ENCODE data around the gene DEFB119. TPM values are rescaled to one million over a fixed set of nuclear protein-coding genes. Genes with fewer than 3 reads are reported as not detected.
"Not testable (repeated sequence)": the region's sequence is repeated elsewhere in the genome, so short reads cannot be mapped to it uniquely, and the experiment has no call there.

Gene DEFB119
- total RNA-seq, 6 donors from 2014 or later = not detected

DNA sequence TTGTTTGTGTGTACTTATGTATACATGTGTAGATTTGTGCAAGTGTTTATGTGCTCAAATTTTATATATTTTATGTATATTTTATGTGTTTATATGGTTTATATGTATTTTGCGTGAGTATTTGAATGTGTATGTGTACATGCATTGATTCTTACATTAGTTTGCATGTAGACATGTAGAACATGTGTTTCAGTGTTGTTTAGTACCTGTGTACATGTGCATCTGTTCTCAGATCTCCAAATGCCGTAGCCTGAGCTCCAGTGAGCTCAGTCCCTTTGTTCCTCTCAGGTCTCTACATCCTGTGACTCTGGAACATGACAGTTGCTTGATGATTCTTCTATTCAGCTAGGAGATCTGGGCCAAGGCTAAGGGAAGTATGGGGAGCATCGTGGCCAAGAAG lies 4.5 kb upstream of the DEFB119 start:
- 51% methylated on average over 3 of the region's 3 CpGs for whole genome bisulfite sequencing, 2 donors
- H3K36me3 ChIP-seq = no peaks in the 10 kb centered on the region
- DNase-seq (no peak), ATAC-seq (ENCODE audit: low FRiP score in 2 of 2) (no peak)
- H3K27ac ChIP-seq = no peak overlapping the region
- H3K4me1 ChIP-seq = no peaks in the 10 kb centered on the region
- H3K27me3 ChIP-seq = no peaks in the 10 kb centered on the region
- TF ChIP-seq, protein P1, sequence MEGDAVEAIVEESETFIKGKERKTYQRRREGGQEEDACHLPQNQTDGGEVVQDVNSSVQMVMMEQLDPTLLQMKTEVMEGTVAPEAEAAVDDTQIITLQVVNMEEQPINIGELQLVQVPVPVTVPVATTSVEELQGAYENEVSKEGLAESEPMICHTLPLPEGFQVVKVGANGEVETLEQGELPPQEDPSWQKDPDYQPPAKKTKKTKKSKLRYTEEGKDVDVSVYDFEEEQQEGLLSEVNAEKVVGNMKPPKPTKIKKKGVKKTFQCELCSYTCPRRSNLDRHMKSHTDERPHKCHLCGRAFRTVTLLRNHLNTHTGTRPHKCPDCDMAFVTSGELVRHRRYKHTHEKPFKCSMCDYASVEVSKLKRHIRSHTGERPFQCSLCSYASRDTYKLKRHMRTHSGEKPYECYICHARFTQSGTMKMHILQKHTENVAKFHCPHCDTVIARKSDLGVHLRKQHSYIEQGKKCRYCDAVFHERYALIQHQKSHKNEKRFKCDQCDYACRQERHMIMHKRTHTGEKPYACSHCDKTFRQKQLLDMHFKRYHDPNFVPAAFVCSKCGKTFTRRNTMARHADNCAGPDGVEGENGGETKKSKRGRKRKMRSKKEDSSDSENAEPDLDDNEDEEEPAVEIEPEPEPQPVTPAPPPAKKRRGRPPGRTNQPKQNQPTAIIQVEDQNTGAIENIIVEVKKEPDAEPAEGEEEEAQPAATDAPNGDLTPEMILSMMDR (IDR thresholded peaks at IDR 0.05) = no peak
- TF ChIP-seq EP300 (IDR thresholded peaks at IDR 0.05) (no peak), POLR2A (IDR thresholded peaks at IDR 0.05) (no peak), POLR2AphosphoS5 (IDR thresholded peaks at IDR 0.05) (no peak)
- H3K4me3 ChIP-seq = no peak overlapping the region
- H3K9me3 ChIP-seq = no peaks in the 10 kb centered on the region

DNA sequence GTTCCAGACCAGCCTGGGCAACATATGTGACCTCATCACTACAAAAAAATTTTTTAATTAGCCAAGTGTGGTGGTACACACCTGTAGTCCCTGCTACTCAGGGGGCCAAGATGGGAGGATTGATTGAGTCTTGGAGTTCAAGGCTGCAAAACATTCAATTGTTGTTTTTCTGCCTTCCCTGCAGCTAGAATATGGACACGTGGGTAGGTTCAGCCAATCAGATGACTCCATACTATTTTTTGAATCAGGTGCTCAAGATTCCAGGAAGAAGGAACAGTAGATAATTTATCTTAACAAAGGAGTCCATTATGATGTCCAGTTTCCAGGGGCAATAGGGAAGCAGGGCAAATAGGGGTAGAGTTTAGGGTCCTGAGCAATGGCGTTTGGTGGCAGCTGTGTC lies 2.4 kb upstream of the DEFB119 start:
- TF ChIP-seq EP300 (IDR thresholded peaks at IDR 0.05) (no peak), POLR2AphosphoS5 (IDR thresholded peaks at IDR 0.05) (no peak), POLR2A (IDR thresholded peaks at IDR 0.05) (no peak)
- TF ChIP-seq, protein P1 (IDR thresholded peaks at IDR 0.05) = no peak
- DNase-seq = no peak
- no peaks in the 10 kb centered on the region for H3K27me3 ChIP-seq
- no peaks in the 10 kb centered on the region for H3K9me3 ChIP-seq
- H3K27ac ChIP-seq = no peak overlapping the region
- ATAC-seq (ENCODE audit: low FRiP score in 2 of 2) = no peak
- no peak overlapping the region for H3K4me3 ChIP-seq
- H3K36me3 ChIP-seq = no peaks in the 10 kb centered on the region
- 77 to 83% methylated on average over 2 of the region's 2 CpGs for WGBS, 2 donors
- no peaks in the 10 kb centered on the region for H3K4me1 ChIP-seq

DNA sequence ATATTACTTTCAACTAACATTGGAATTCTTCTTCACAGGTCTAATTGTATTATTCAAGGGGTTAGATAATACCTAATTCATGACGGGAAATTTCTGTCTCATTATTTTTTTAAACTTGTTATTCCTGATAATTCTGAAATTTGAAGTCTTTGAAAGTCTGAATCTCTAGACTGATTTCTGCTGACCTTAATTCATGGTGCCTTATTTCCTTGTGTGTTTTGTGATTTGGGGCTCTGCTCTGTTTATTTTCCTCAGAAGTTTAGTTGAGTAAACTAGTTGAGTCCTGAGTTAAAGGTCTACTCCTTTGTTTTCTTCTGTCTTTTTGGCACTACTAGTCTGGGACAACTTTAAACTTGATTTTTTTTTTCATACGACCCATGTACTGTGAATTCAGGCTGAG lies 16.0 kb downstream of the DEFB119 start:
- Histone ChIP-seq H3K9me3 (no peaks in the 10 kb centered on the region), H3K4me3 (no peak overlapping the region), H3K36me3 (no peaks in the 10 kb centered on the region), H3K27me3 (no peaks in the 10 kb centered on the region), H3K4me1 (no peaks in the 10 kb centered on the region), H3K27ac (no peak overlapping the region)
- DNase-seq (no peak), ATAC-seq (ENCODE audit: low FRiP score in 2 of 2) (no peak)
- WGBS, 2 donors = 58 to 72% methylated on average over 2 of the region's 2 CpGs
- no peak for TF ChIP-seq EP300 (IDR thresholded peaks at IDR 0.05)

DNA sequence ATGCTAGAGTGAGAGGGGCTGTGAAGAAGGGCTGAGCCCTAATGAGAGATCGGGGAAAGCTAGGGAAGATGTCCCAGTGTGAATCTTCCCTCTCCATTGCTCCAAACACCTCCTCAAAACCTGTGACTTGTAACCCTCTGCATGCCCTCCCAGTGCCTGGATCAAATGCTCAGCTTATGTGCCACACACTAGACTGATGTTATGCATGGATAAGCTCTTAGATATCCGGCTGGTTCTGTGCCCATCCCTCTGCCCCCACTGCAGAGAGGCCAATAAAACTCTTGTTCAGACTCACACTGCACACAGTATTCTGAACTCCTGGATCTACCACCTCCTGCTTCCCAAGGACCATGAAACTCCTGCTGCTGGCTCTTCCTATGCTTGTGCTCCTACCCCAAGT lies 22.1 kb downstream of the DEFB119 start, which contains the start of gene DEFB118:
TSS of gene DEFB118 (plus strand) at position 301 of the 400 bp plus-strand sequence. CDS start at position 351, 50 bp downstream.
- WGBS, 2 donors = 65 to 80% methylated on average over 2 of the region's 2 CpGs
- DNase-seq (no peak), ATAC-seq (ENCODE audit: low FRiP score in 2 of 2) (no peak)
- Histone ChIP-seq H3K27me3 (no peaks in the 10 kb centered on the region), H3K4me1 (no peaks in the 10 kb centered on the region), H3K36me3 (no peaks in the 10 kb centered on the region), H3K27ac (no peak within 1 kb of the TSS), H3K9me3 (peaks cover 0 to 9% (median 0%) of the 10 kb centered on the region in 4 donors), H3K4me3 (no peak within 1 kb of the TSS)
- TF ChIP-seq POLR2A (IDR thresholded peaks at IDR 0.05) (no peak), EP300 (IDR thresholded peaks at IDR 0.05) (no peak), POLR2AphosphoS5 (IDR thresholded peaks at IDR 0.05) (no peak)
- TF ChIP-seq, protein P1 (IDR thresholded peaks at IDR 0.05) = no peak

DNA sequence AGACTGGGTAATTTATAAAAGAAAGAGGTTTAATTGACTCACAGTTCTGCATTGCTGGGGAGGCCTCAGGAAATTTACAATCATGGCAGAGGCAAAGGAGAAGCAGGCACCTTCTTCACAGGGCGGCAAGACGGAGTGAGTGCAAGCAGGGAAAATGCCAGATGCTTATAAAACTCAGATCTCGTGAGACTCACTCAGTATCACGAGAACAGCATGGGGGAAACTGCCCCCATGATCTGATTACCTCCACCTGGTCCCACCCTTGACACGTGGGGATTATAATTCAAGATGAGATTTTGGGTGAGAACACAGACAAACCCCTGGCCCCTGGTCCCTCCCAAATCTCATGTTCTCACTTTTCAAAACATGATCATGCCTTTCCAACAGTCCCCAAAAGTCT lies 26.1 kb downstream of the DEFB119 start:
- not testable (repeated sequence) for H3K4me1 ChIP-seq; H3K27me3 ChIP-seq; ATAC-seq (ENCODE audit: low FRiP score in 2 of 2); H3K9me3 ChIP-seq; H3K27ac ChIP-seq; H3K36me3 ChIP-seq; H3K4me3 ChIP-seq; DNase-seq
- 66 to 75% methylated on average over 5 of the region's 5 CpGs for WGBS, 2 donors

DNA sequence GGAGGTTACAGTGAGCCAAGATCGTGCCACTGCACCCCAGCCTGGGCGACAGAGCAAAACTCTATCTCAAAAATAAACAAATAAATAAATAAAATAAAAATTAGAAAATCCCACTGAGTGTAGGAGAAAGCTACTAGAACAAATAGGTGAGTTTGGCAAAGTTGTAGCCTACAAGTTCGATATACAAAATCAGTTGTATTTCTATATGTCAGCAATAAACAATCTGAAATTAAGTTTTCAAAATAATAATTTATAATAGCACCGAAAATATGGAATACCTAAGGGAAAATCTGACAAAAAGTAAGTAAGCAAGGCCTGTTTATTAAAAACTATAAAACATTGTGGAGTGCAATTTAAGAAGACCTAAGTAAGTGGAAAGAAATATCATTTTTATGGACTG lies 27.1 kb downstream of the DEFB119 start:
- H3K36me3 ChIP-seq = no peaks in the 10 kb centered on the region
- H3K4me3 ChIP-seq = no peak overlapping the region
- H3K4me1 ChIP-seq = no peaks in the 10 kb centered on the region
- H3K27me3 ChIP-seq = no peaks in the 10 kb centered on the region
- TF ChIP-seq POLR2A (IDR thresholded peaks at IDR 0.05) (no peak), POLR2AphosphoS5 (IDR thresholded peaks at IDR 0.05) (no peak), EP300 (IDR thresholded peaks at IDR 0.05) (no peak)
- TF ChIP-seq, protein P1 (IDR thresholded peaks at IDR 0.05) = no peak
- WGBS, 2 donors = 69 to 73% methylated on average over 4 of the region's 4 CpGs
- ATAC-seq (ENCODE audit: low FRiP score in 2 of 2) (no peak), DNase-seq (no peak)
- no peak overlapping the region for H3K27ac ChIP-seq
- peaks cover 0 to 9% (median 0%) of the 10 kb centered on the region in 4 donors for H3K9me3 ChIP-seq

Data from upper lobe of left lung (tissue), 6 donors.